ENCODE results near the gene ERICH3.

ERICH3 gene, protein sequence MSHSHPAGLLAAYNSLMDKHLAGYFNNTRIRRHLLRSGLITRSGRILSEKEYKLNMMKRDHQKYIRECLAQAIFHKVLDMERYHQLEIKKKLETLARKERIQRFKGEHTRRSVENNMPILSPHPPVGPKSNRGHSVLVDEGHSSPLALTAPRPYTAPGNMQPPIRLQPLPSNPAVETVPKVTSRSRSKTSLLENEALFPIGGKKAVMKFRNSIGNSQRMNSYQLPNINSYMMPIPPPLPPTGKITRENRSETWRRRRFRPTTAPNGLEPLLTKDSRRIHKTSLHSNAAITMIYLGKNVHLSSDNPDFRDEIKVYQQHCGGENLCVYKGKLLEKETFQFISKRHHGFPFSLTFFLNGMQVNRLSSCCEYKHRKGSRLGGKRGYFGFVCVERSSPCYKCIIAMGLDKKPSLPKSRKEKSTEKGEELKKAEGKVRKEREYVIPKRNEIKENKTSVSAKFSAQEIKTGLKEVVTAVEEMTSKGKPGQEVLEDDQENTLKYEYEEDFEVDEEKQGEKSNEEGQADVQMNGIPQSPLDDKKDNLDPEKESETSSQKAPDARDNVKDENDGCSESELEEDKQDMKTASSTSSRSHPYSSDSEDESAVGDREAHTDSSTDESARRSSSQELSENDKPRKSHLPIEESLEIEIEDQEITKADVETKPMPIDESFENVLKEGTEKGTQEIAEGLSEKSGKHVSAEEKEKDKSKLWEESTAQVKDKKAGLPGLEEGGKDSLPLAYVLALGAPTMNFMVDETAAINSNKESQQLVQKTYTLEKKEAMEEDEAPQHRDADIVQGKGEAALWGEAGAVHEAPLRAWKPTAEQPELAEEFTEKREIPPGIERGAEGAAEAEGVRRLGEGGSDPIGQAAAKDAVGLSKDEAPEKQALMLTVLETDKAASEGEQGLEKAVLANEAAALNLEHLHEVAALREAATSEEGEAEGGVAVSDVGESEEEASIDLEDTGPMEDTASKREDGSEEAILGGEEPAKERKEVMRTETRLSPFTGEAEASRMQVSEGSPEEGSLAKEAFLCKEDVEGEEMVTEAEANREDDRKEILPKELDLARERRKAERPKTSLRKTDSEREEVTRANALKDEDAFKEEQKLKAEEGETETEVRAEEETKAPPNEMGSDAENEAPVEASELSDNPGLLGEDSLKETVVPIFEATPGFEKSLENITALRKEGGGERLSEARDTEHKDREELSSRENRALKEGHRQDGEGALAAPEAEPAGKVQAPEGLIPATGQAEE (N-terminal part only)

GRCh38 chr1:74673351-74674111, at the start of gene ERICH3:
Gene ERICH3, minus strand, starts transcription at chr1:74673792. Its CDS starts 273 bp downstream, at chr1:74673519.
- DNase-seq (ENCODE audit: low read depth), result no peak

- DNase-seq (ENCODE audit: low read depth), result no peak
Measured at GRCh38 chr1:74717626-74718025, 44.0 kb upstream of the ERICH3 start.

GRCh38 chr1:74716822-74717221, 43.2 kb upstream of the ERICH3 start:
- DNase-seq (ENCODE audit: low read depth), result no peak

DNA sequence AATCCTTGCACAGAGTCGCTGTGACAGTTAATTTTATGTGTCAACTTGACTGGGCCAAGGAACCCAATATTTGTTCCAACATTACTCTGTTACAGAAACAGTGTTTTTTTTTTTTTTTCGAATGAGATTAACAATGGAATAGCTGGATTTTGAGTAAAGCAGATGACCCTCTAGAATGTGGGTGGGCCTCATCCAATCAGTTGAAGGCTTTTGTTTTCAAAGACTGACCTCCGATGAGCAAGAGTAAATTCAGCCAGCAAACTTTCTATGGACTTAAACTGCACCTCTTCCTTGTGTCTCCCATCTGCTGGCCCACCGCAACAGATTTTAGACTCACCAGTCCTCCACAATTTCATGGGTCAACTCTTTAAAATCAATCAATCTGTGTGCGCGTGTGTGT, 42.2 kb upstream of the ERICH3 start:
- no peak for DNase-seq (ENCODE audit: low read depth)

DNA sequence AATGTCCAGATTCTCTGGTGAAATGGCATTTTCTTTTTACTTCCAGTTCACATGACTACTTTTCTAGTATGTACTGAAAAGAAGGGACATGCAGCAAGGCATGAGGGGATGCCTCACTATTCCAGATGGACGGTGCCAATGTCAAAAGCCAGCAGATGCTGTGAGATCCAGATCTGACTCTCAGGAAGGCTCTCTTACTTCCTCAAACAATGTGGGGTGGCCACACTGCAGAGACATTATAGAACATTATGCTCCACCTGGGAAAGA, 41.6 kb upstream of the ERICH3 start:
- DNase-seq (ENCODE audit: low read depth), result no peak

DNA sequence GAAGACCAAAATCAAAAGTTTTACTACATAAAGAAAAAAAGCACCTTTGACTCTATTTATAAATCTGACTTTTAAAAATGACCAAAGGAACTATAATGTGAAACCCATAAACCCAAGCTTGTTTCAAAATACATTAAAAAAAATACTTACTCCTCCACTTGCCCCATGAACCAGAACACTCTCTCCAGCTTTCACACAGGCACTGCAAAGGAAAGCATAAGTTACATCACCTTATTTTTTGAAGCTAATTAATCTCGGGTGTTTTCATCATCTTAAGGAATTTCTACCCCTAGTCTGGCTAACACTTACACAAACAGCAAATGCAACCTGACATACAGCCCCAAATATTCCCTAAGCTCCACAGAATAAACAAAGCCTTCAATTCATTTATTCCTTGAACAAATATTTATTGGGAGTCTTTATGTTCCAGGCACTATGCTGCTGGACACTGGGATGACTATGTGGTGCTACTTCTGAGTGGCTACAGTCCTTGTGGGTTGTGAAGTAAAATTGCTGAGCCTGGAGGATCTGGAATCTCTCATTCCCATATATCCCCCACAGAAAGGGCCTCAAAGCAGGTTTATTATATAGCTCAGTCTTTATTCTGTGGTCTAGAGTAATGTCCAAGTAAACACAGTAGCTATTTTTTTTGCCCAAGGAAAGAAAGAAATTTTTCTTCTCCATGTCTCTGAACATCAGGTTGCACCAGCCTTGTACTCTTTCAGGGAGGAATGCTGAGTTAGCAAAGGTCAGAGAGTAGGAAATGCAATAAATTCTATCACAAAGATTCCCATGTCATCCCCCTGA, 41.0 kb upstream of the ERICH3 start:
- no peak for DNase-seq (ENCODE audit: low read depth)

DNA sequence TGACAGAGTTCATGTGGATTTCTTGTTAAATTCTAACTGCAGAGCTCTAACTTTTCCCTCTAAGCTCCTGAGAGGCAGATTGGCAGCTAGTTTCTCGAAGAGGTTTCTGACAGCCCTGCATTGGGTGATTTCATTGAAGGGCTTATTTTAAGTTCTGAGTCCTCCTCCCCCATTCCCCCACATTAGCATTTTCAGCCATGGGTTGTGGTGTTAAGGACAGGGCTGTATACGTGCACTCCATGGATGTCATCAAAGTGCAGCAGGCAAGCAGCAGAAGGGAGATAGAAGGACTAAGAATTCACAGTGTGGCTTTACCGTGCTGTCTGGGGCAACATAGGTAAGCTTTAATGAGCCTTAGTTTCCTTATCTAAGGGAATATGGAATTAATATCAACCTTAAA, 40.3 kb upstream of the ERICH3 start:
- no peak for DNase-seq (ENCODE audit: low read depth)

DNA sequence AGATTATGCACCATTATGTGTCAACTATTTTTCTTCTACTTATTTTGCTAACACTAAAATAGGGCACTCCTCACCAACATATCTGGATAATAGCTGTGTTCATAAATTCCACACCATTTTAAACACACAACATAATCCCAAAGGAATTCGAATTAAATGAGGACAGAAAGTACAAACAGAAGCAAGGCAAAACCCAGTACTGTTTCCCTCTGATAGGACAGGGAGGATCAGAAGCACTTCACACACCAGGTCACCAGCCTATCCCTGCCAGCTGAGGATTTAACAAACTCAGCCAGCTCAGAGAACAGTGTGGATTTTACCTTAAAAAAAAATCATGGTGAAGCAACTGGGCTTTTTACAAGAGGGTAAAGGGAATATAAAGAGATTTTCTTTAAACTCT, 39.3 kb upstream of the ERICH3 start:
- no peak for DNase-seq (ENCODE audit: low read depth)

DNA sequence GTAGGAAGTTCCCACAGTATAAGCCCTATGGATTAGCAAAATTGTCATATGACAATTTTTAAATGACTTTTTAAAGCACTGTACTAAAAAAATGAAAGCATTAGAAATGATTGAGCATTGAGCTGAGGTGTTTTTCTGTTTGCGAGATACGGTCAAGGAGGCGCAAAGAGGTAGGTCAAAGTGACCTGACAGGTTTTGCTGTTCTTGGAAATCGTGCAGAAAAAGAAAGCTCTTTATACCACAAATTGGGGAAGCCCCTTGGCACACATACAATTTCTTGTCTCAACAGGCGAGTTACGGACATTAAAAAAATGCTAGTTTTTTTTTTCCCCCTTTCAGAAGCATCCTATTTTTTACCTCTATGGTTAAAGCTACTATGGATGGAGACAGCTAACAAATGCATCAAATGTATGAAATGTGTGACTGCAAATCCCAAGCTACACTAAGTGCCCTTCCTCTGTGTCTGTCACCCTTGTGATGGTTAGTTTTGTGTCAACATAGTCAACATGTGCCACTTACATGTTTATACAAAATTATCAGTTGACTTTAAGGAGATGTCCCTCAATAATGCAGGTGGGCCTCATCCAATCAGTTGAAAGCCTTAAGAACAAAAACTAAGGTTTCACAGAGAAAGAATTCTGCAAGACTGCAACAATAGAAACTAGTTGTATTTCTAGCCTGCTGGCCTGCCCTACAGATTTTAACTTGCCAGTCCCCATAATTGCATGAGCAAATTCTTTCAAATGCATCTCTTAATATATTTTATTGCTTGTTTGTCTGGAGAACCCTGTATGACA, 30.0 kb upstream of the ERICH3 start:
- no peak for DNase-seq (ENCODE audit: low read depth)

DNA sequence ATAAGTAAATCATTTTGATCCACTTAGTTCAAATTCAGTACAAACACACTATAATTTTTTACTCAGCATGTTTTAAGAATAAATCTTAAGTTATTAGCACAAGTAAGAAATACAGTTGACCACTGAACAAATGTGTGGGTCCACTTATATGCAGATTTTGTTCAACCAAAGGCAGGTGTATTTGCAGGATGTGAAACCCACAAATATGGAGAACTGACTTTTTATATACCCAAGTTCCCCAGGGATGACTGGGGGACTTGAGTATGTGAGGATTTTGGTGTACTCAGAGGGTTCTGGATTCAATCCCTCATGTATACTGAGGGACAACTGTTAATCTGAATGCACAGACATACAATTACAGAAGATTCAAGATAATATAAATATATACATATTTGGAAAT, 25.7 kb upstream of the ERICH3 start:
- DNase-seq (ENCODE audit: low read depth), result no peak

DNA sequence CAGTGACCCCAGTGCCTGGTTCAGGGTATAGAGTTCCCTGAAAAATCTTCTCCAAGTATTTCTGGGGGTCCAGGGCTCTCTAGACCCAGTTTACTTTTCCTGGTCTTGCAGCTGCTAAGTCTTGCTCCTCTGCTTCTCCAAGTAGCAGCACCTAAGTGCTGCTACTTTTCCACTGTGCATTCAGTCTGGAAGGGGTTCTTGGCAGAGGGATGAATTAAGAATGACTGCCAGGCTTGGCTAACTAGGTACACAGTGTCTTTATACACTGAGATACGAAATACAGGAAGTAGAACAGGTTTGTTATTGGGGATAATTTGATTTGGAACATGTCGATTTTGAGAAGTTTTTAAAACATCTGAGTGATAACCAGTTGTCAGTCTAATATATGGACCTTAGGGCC, 24.2 kb upstream of the ERICH3 start:
- DNase-seq (ENCODE audit: low read depth), result no peak

DNA sequence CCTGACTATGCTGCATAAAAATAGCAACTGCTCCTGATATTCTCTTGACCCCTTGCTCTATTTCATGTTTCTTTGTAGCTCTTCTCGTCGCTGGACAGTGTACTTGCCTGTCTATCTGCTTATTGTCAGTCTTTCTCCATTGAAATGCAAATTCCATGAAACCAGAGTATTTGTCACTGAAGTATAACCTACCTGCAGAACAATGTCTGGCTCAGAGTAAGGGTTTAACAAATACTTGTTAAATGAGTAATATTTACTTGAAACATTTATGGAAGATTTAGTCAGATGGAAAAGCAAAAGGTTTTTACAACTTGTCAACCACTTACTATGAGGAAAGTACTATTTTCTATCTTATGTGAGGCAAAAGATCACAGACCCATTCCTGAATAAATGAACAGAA, 19.9 kb upstream of the ERICH3 start:
- DNase-seq (ENCODE audit: low read depth), result no peak

DNA sequence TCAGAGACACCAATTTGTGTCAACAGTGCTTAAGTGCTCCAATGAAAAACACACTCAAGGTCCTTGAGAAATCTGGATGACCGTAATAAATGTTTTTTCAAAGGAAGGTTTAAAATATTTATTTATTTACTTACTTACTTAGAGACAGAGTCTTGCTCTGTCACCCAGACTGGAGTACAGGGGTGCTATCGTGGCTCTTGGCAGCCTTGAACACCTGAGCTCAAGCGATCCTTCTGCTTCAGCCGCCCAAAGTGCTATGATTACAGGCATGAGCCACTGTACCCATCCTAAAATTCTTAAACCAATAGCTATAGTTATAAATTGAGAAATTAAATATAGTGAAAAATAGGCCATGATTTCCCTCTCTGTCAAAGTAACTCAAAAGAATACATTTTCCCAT, 17.3 kb upstream of the ERICH3 start:
- no peak for DNase-seq (ENCODE audit: low read depth)

DNA sequence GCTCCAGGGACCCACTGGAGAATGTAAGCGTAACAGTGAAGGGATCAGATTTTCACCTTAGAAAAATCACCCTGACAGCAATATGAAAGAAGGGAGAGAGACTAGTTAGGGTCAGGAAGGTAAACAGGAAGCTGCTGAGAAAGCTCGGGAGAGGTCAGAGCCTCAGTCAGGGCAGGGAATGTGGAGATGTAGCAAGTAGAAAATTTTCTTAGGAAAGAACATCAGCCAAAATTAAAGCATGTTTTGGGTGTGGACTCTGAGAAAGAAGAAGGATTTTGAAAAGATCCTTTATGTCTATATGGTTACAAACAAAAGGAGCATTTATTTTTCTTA, 16.7 kb upstream of the ERICH3 start:
- no peak for DNase-seq (ENCODE audit: low read depth)

GRCh38 chr1:74689621-74690363, 16.2 kb upstream of the ERICH3 start:
- DNase-seq (ENCODE audit: low read depth), result no peak

- DNase-seq (ENCODE audit: low read depth), result no peak
Measured at GRCh38 chr1:74686928-74687327, 13.3 kb upstream of the ERICH3 start.

DNA sequence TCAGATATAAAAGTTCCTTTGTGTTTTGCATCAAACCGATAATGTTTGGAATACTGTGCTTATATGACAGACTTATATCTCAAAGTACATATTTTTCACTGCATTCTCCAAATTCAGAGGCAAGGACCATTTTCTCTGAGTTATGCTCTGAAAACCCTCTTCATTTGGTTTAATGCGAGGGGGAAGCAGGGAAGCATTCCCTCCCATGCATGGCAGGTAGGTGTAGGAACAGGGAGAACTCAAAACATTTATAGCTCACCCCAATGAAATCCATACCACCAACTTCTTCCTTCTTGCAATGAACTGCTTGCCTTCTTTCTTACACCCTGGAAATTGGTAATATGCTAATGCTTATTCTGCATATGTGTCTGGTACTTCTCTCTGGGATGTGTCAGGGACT, 10.7 kb upstream of the ERICH3 start:
- no peak for DNase-seq (ENCODE audit: low read depth)

DNA sequence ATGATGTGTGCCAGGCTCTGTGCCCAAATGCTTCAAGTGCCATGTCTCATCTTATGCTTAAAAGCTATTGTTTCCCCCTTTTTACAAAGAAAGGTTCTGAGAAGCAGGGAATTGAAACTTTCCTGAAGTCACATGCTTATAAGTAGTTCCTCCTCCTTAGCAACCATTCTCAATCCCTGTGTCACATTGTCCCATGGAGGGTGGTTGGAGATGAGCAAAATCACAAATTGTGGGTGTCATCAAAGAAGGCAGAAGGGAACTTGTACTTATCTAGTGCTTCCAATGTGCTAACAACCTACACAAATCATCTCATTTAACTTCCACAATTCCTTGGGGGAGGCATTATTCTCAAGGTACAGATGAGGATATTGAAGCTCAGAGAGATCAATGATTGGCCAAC, 10.1 kb upstream of the ERICH3 start:
- DNase-seq (ENCODE audit: low read depth), result no peak

- no peak for DNase-seq (ENCODE audit: low read depth)
Measured at GRCh38 chr1:74681851-74682250, 8.3 kb upstream of the ERICH3 start.

DNA sequence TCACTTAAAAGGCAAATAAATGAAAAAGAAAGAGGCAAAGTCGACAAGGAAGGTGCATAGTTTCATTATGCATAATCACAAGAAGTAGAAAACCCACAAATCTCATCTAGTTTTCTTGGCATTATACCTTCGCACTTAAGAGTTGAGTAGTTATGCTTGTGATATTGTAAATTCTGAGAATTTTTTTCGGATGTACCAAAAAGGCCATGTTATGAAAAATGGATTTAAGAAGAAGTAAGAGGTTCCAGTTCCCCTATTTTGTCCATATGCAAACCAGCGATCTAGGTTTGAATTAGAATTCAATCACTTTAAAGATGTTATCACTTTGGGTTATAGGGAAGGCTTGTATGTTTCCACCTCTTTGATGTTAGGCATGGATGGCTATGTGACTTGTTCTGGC, 7.9 kb upstream of the ERICH3 start:
- no peak for DNase-seq (ENCODE audit: low read depth)
